Bronchial epithelial cell (primary cell): ENCODE measurements around the gene BCAR3. TPM values are rescaled to one million over a fixed set of nuclear protein-coding genes. Genes with fewer than 3 reads are reported as not detected.

Experiments used
- DNase-seq: peaks from one replicate; pipeline ENCODE4 v3.0.0-alpha.2; 2010; ENCODE audit warnings: low read depth
- FAIRE-seq: peaks from 2 replicates; lab custom pipeline; 2011; peaks lifted over from hg19 to GRCh38; lab: Jason Lieb, UNC
- H3K27me3 ChIP-seq: 2 replicates; pipeline ENCODE4 v1.5.1; 2011; ENCODE audit warnings: low read length; ENCODE audit not compliant: control insufficient read depth, insufficient read depth
- H3K36me3 ChIP-seq: 2 replicates; pipeline ENCODE4 v1.5.1; 2011; ENCODE audit warnings: low read length; ENCODE audit not compliant: control insufficient read depth, insufficient read depth
- H3K4me3 ChIP-seq: 2 replicates; pipeline ENCODE4 v1.5.1; 2011; ENCODE audit warnings: mild to moderate bottlenecking, low read depth, low read length, control low read depth
- total RNA-seq: library from RNA; depleted of rRNA; stranded (reverse); fragments of >200 nt; gene quantifications from 2 replicates; pipeline ENCODE4 v1.2.1, GENCODE V29; 2014
- TF ChIP-seq, protein P1 (sequence below): IDR thresholded peaks from 2 replicates; pipeline ENCODE4 v1.5.1; 2011; ENCODE audit warnings: mild to moderate bottlenecking, moderate library complexity, low read length, control low read depth, inconsistent platforms; ENCODE audit not compliant: insufficient read depth, severe bottlenecking

The BCAR3 gene
- total RNA-seq, 1 donor from 2014 or later, result 69.5 TPM

DNA sequence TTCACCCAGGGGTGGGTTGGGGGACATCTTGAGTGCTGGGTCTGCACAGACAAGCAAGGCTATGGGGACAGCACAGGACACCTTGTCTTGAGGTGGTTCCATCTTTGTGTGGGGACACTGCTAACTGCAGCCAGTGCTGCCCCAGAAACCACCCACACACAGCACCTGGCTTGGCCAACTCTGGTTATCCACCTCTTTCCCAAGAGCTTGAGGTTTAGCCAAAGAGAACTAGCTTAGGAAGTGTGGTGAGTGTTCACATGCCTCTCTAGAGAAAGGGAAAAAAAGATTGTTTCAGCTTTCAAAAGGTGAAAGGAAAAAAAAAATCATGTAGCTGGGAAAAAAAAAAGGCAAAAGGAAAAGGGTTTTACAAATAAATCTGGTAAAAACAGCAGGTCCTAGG, 32.4 kb downstream of the BCAR3 start:
- H3K36me3 ChIP-seq, result peaks cover 5% of the 10 kb centered on the region
- TF ChIP-seq, protein P1, sequence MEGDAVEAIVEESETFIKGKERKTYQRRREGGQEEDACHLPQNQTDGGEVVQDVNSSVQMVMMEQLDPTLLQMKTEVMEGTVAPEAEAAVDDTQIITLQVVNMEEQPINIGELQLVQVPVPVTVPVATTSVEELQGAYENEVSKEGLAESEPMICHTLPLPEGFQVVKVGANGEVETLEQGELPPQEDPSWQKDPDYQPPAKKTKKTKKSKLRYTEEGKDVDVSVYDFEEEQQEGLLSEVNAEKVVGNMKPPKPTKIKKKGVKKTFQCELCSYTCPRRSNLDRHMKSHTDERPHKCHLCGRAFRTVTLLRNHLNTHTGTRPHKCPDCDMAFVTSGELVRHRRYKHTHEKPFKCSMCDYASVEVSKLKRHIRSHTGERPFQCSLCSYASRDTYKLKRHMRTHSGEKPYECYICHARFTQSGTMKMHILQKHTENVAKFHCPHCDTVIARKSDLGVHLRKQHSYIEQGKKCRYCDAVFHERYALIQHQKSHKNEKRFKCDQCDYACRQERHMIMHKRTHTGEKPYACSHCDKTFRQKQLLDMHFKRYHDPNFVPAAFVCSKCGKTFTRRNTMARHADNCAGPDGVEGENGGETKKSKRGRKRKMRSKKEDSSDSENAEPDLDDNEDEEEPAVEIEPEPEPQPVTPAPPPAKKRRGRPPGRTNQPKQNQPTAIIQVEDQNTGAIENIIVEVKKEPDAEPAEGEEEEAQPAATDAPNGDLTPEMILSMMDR, result no peak
- DNase-seq, result no peak
- no peak overlapping the region for H3K4me3 ChIP-seq
- H3K27me3 ChIP-seq, result no peaks in the 10 kb centered on the region
- no peak for FAIRE-seq

- Histone ChIP-seq H3K36me3 (peaks cover 5% of the 10 kb centered on the region), H3K27me3 (no peaks in the 10 kb centered on the region), H3K4me3 (no peak overlapping the region)
- FAIRE-seq (no peak), DNase-seq (no peak)
- TF ChIP-seq, protein P1, result no peak
Measured at GRCh38 chr1:93648656-93649055, 33.0 kb downstream of the BCAR3 start.

GRCh38 chr1:93641527-93641926, 40.1 kb downstream of the BCAR3 start:
- no peak for FAIRE-seq
- Histone ChIP-seq H3K27me3 (no peaks in the 10 kb centered on the region), H3K36me3 (peaks cover 18% of the 10 kb centered on the region), H3K4me3 (no peak overlapping the region)
- DNase-seq, result no peak
- TF ChIP-seq, protein P1, result no peak

DNA sequence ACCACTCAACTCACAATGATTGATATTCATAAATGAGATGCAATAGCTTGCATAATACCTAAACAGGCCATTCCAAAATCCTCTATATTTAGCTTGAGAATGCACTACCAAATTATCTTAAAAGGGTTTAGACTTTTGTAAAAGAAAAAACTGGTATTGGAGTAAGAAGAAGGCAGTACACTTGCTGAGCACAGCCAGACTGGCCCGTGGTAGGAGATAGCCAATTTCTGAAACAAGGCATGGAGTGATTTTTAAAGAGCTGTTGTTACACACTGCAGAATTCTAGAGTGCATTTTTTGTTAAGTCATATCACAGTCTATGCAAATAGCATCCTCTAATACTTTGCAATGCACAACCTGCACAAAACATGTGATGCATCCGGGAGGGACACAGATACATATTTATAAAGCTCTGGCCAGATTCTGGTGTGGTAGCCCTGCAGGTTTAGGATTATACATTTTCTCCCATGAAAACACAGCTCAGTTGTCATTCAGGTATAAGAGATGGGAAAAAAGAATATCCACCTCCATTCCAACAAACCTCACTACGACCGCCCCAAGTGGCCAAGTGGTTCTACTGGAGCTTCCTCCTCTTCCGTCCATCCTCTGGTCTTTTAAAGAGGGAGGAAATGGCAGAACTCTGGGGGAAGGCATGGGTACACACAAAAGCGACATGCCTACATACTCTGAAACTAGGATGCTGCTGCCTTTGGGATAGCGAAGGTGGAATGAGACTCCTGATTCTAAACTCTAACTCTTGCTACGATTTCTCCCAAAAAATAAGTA, 40.8 kb downstream of the BCAR3 start:
- H3K27me3 ChIP-seq, result no peaks in the 10 kb centered on the region
- no peak for FAIRE-seq
- H3K4me3 ChIP-seq, result no peak overlapping the region
- TF ChIP-seq, protein P1, result no peak
- DNase-seq, result no peak
- H3K36me3 ChIP-seq, result peaks cover 18% of the 10 kb centered on the region

DNA sequence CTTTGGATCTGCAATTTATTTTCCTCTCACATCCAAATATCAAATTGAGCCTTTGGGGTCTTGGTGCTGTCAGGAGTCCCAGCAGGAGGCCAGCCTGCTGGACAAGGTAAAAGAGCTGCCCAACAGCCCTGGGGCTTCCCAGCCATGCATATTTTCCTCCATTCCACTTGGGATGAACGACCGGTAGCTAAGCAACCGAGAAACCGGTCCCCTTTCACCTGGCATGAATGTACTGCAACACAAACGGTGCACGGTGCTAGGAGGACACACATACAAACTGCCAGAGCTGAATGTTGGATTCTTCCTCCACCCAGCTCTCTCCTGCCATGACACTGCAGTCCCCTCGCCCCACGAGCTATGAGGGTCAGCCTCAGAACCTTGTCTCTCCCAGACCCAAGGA, 42.7 kb downstream of the BCAR3 start:
- no peak overlapping the region for H3K4me3 ChIP-seq
- FAIRE-seq (no peak), DNase-seq (no peak)
- H3K36me3 ChIP-seq, result peaks cover 20% of the 10 kb centered on the region
- TF ChIP-seq, protein P1, result no peak
- no peaks in the 10 kb centered on the region for H3K27me3 ChIP-seq

DNA sequence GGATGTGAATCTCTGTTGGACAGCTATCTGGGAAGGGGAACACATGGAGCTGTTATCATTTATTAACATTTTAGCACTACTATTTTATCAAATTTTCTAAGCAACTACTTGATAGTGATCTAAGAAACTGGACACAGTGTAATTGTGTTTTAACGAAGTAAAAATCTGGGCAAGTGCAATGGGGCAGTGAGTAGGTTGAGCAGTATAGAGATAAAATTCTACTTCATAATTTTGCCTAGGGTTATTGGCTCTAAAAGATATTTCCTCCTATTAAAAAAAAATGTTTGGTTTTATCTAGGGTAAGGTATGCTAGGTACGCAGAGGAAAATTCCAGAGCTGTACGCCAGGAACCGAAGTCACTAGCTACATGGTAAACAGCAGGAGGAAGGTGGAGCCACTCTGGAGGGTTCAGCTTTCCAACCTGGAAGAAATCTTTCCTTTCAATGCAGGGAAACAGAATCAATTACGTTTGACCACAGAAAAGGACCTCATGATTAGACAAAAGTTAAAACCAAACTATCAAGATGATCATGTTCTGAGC, 43.3 kb downstream of the BCAR3 start:
- Histone ChIP-seq H3K4me3 (no peak overlapping the region), H3K36me3 (peaks cover 20% of the 10 kb centered on the region), H3K27me3 (no peaks in the 10 kb centered on the region)
- FAIRE-seq (no peak), DNase-seq (no peak)
- TF ChIP-seq, protein P1, result no peak
